ENCODE measurements around the gene CHP1.
"Not testable (repeated sequence)": the region's sequence is repeated elsewhere in the genome, so short reads cannot be mapped to it uniquely, and the experiment has no call there.

The CHP1 gene

GRCh38 chr15:41289953-41290352 is 58.9 kb downstream of the CHP1 start:
- in situ Hi-C loops (cut with MboI; ENCODE audit: low sequenced_read_pairs), result no loop called here

GRCh38 chr15:41291065-41291631 is 60.1 kb downstream of the CHP1 start:
- in situ Hi-C loops (cut with MboI; ENCODE audit: low sequenced_read_pairs), result no loop called here

DNA sequence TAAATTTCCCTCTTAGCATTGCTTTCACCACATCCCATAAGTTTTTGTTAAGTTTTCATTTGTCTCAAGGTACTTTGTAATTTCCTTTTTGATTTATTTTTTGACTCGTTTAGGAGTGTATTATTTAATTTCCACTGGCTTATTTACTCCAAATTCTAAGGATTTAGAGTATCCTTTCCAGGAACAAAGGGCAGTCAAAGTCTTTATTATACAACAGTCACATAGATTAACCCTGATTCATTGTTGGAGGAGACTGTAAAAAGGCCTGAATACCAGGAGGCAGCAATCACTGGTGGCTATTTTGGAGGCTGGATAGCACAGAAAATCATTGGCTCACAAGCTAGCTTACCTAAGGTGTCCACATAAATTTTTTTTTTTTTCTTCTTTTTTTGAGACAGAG is 61.5 kb downstream of the CHP1 start:
- in situ Hi-C loops (cut with MboI; ENCODE audit: low sequenced_read_pairs), result no loop called here

DNA sequence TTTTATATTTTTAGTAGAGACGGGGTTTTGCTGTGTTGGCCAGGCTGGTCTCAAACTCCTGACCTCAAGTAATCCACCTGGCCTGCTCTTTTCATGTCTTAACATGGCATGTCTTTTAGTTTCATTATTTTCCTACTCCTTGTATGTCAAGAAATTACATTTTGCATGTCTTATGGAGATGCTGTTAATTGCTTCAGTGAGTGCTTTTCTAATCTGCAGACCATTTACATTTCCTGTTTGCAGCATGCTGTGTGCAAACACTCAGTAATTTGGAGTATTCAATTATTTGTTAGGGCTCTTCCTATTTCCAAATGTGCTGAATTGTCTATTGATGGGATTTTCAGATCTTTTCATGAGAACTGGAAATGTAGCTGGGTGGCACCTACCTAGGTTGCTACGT is 70.1 kb downstream of the CHP1 start:
- in situ Hi-C loops (cut with MboI; ENCODE audit: low sequenced_read_pairs), result not testable (repeated sequence)

- in situ Hi-C loops (cut with MboI; ENCODE audit: low sequenced_read_pairs), result no loop called here
Measured at GRCh38 chr15:41301587-41301986, 70.5 kb downstream of the CHP1 start.

- in situ Hi-C loops (cut with MboI; ENCODE audit: low sequenced_read_pairs), result no loop called here
Measured at GRCh38 chr15:41304149-41304770, 73.2 kb downstream of the CHP1 start.

GRCh38 chr15:41307679-41308078 is 76.6 kb downstream of the CHP1 start:
- in situ Hi-C loops (cut with MboI; ENCODE audit: low sequenced_read_pairs), result no loop called here

GRCh38 chr15:41309226-41309905 is 78.3 kb downstream of the CHP1 start:
- in situ Hi-C loops (cut with MboI; ENCODE audit: low sequenced_read_pairs), result no loop called here

GRCh38 chr15:41320805-41321330 is 89.8 kb downstream of the CHP1 start:
- in situ Hi-C loops (cut with MboI; ENCODE audit: low sequenced_read_pairs), result not testable (repeated sequence)

DNA sequence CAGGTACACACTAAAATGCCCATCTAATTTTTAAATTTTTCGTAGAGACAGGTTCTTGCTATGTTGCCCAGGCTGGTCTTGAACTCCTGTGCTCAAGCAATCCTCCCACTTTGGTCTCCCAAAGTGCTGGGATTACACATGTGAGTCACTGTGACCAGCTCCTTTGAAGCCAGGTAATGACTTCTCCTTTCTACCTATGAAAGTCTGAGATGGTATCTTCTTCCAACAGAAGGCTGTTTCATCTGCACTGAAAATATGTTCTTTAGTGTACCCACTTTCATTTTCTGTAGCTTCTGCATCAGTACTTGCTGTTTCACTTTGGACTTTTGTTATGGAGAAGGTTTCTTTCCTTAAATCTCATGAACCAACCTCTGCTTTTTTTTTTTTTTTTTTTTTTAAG is 92.5 kb downstream of the CHP1 start:
- in situ Hi-C loops (cut with MboI; ENCODE audit: low sequenced_read_pairs), result no loop called here

GRCh38 chr15:41331281-41331680 is 100.2 kb downstream of the CHP1 start:
- in situ Hi-C loops (cut with MboI; ENCODE audit: low sequenced_read_pairs), result no loop called here

Data from hTERT RPE-1 (cell line).